Natural killer cell (primary cell): ENCODE data around the gene DYSF. TPM values are rescaled to one million over a fixed set of nuclear protein-coding genes. Genes with fewer than 3 reads are reported as not detected.

ENCODE experiments used
- ATAC-seq, 3 donors: fragments of 150-1000 bp in 2 of 3; fragments of 200-7000 bp in 1 of 3; cut with Tn5 transposase; 1 replicate in 1 of 3; 2 replicates in 2 of 3; pipeline ENCODE4 v1.10.0; 2021; ENCODE audit warnings: mild to moderate bottlenecking in 2 of 3, moderate library complexity in 2 of 3
- DNase-seq, 2 donors: peaks; one replicate each; pipeline versions ENCODE4 v3.0.0 to v3.0.0-alpha.2; 2013 to 2021; ENCODE audit warnings: mixed read lengths in 1 of 2
- H3K27ac ChIP-seq: one replicate; pipeline ENCODE4 v1.5.1; 2013; ENCODE audit warnings: mild to moderate bottlenecking, low read length
- H3K27me3 ChIP-seq: one replicate; pipeline ENCODE4 v1.6.1; 2013; ENCODE audit warnings: low read length; ENCODE audit not compliant: control insufficient read depth, insufficient read depth
- H3K36me3 ChIP-seq: one replicate; pipeline ENCODE4 v1.6.1; 2013; ENCODE audit warnings: low read length; ENCODE audit not compliant: control insufficient read depth, insufficient read depth
- H3K4me1 ChIP-seq: one replicate; pipeline ENCODE4 v1.6.1; 2013; ENCODE audit warnings: low read length; ENCODE audit not compliant: control insufficient read depth, insufficient read depth
- H3K4me3 ChIP-seq: one replicate; pipeline ENCODE4 v1.5.1; 2013; ENCODE audit warnings: low read length
- H3K9me3 ChIP-seq: one replicate; pipeline ENCODE4 v1.6.1; 2013; ENCODE audit warnings: low read length; ENCODE audit not compliant: control insufficient read depth, insufficient read depth
- H3K27ac Mint-ChIP-seq, 2 donors: one replicate each; pipeline ENCODE4 v1.8.0; 2022; ENCODE audit warnings: mild to moderate bottlenecking in 2 of 2, mixed read lengths in 2 of 2, moderate library complexity in 1 of 2
- H3K27me3 Mint-ChIP-seq, 2 donors: one replicate each; pipeline ENCODE4 v1.8.0; 2022; ENCODE audit warnings: low read depth in 2 of 2, mixed read lengths in 2 of 2
- H3K36me3 Mint-ChIP-seq: one replicate; pipeline ENCODE4 v1.8.0; 2022; ENCODE audit warnings: mixed read lengths
- H3K4me1 Mint-ChIP-seq, 2 donors: one replicate each; pipeline ENCODE4 v1.8.0; 2022; ENCODE audit warnings: mixed read lengths in 2 of 2
- H3K4me3 Mint-ChIP-seq: one replicate; pipeline ENCODE4 v1.8.0; 2022; ENCODE audit warnings: mild to moderate bottlenecking, moderate library complexity, mixed read lengths
- H3K9me3 Mint-ChIP-seq, 2 donors: one replicate each; pipeline ENCODE4 v1.8.0; 2022; ENCODE audit warnings: mixed read lengths in 2 of 2
- CTCF ChIP-seq: fragments of 200-600 bp; IDR thresholded peaks from one replicate; pipeline ENCODE4 v1.8.0; 2022; ENCODE audit warnings: antibody characterized with exemption
- WGBS: methylation state at CpG from one replicate; pipeline ENCODE4 v1.1.7; 2013; ENCODE audit warnings: missing lambda C conversion rate; ENCODE audit not compliant: insufficient coverage; 5-methylcytosine and 5-hydroxymethylcytosine counted together
- intact Hi-C: fragments of 100-400 bp; cut with micrococcal nuclease; formaldehyde crosslinking; loops from one replicate; pipeline ENCODE4 v1.14.2; 2022
- total RNA-seq, 4 donors: library from RNA; stranded (reverse); fragments of 120-200 nt in 1 of 4; gene quantifications; one replicate each; pipeline versions ENCODE4 v1.2.3 to v1.2.4, GENCODE V29; 2013 to 2022

DYSF gene
- total RNA-seq, 3 donors from 2014 or later (not counting 1 experiment from before 2014, with no cell fraction given) = 11.4 to 19.5 (median 12.4) TPM

GRCh38 chr2:71712158-71712818, 258.9 kb downstream of the DYSF start:
- Histone ChIP-seq H3K4me1 (no peaks in the 10 kb centered on the region), H3K36me3 (no peaks in the 10 kb centered on the region), H3K9me3 (no peaks in the 10 kb centered on the region), H3K4me3 (no peak overlapping the region), H3K27ac (no peak overlapping the region), H3K27me3 (no peaks in the 10 kb centered on the region)
- DNase-seq = no peak
- Mint-ChIP-seq H3K27me3 (peaks cover 0 to 8% of the 10 kb centered on the region in 2 donors), H3K36me3 (no peaks in the 10 kb centered on the region), H3K9me3 (no peaks in the 10 kb centered on the region), H3K27ac (no peak overlapping the region), H3K4me3 (no peak overlapping the region), H3K4me1 (no peaks in the 10 kb centered on the region)
- 93% methylated on average over 8 of the region's 8 CpGs for WGBS
- no peak for TF ChIP-seq CTCF
- ATAC-seq = no peak
- intact Hi-C loops = no loop called here

GRCh38 chr2:71713581-71714580, 260.5 kb downstream of the DYSF start:
- TF ChIP-seq CTCF = no peak
- Histone ChIP-seq H3K4me1 (no peaks in the 10 kb centered on the region), H3K27ac (no peak overlapping the region), H3K36me3 (no peaks in the 10 kb centered on the region), H3K4me3 (no peak overlapping the region), H3K9me3 (no peaks in the 10 kb centered on the region), H3K27me3 (no peaks in the 10 kb centered on the region)
- H3K4me3 Mint-ChIP-seq = no peak overlapping the region
- ATAC-seq (no peak), DNase-seq (no peak)
- peaks cover 0 to 8% of the 10 kb centered on the region in 2 donors for H3K27me3 Mint-ChIP-seq
- no peaks in the 10 kb centered on the region for H3K9me3 Mint-ChIP-seq
- no peak overlapping the region for H3K27ac Mint-ChIP-seq
- 80% methylated on average over 11 of the region's 11 CpGs for WGBS
- no peaks in the 10 kb centered on the region for H3K36me3 Mint-ChIP-seq
- intact Hi-C loops = no loop called here
- H3K4me1 Mint-ChIP-seq = no peaks in the 10 kb centered on the region

- H3K27ac Mint-ChIP-seq = no peak overlapping the region
- intact Hi-C loops = no loop called here
- H3K27ac ChIP-seq = no peak overlapping the region
- H3K9me3 Mint-ChIP-seq = no peaks in the 10 kb centered on the region
- H3K27me3 ChIP-seq = no peaks in the 10 kb centered on the region
- H3K36me3 ChIP-seq = no peaks in the 10 kb centered on the region
- no peaks in the 10 kb centered on the region for H3K4me1 ChIP-seq
- no peaks in the 10 kb centered on the region for H3K36me3 Mint-ChIP-seq
- ATAC-seq (no peak), DNase-seq (no peak)
- H3K4me1 Mint-ChIP-seq = no peaks in the 10 kb centered on the region
- H3K4me3 ChIP-seq = no peak overlapping the region
- no peaks in the 10 kb centered on the region for H3K9me3 ChIP-seq
- WGBS = 80% methylated on average over 4 of the region's 4 CpGs
- TF ChIP-seq CTCF = no peak
- peaks cover 0 to 8% of the 10 kb centered on the region in 2 donors for H3K27me3 Mint-ChIP-seq
- H3K4me3 Mint-ChIP-seq = no peak overlapping the region
Measured at GRCh38 chr2:71714601-71715240, 261.4 kb downstream of the DYSF start.
